GM12874 (cell line): ENCODE data around the gene LRMDA.

ENCODE experiments used
- CTCF ChIP-seq: IDR thresholded peaks from 2 replicates; pipeline ENCODE4 v1.5.1; 2011; ENCODE audit warnings: low read depth, mild to moderate bottlenecking, control low read depth, low read length, moderate library complexity; ENCODE audit not compliant: insufficient read depth

Gene LRMDA

DNA sequence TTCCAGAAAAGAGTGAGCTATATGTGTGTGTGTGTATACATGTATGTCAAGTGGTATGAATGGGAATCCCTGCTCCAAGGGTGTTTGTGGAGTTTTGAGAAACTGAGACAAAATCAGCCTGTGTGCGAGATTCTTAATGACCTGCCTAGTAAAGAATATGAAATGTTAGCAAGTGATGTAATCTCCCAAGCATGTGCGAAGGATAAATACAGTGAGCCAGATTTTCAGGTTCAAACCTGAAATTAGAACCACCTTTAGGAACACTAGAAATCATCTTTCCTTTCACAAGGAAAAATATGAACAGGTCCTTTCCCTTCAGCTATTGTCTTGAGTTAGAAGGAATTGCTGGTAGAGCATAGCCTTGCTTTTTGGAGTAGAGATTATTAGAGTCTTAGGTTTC, 457.6 kb downstream of the LRMDA start:
- no peak for TF ChIP-seq CTCF

- no peak for TF ChIP-seq CTCF
Observed at GRCh38 chr10:75894761-75895160, 463.3 kb downstream of the LRMDA start.

- TF ChIP-seq CTCF: no peak
Observed at GRCh38 chr10:75895259-75895658, 463.8 kb downstream of the LRMDA start.

DNA sequence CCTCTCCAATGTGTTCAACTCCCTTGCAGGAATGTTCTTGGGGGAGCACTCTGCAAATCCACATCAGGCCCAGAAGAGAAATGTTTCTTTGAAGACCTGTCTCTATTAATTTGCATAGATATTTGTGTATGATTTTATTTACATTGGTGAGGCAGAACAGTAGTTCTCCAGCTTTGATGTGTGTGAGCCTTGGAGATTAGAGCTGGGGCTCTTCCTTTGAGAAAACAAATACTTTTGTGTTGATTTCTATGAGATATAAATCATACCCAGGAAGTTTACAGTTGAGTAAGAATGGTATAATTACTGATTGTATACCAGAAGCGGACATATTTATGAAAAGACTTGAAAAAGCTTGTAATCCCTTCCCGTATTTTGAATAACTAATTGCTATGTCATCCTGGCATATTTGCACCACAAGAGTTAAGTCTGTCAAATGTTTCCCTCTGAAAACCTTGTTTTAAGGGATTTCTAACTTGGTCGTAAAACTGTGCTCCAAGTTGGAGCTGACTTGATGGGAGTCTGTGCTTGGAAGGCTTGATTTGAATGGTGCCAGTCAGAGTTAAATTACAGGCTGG, 468.5 kb downstream of the LRMDA start:
- no peak for TF ChIP-seq CTCF

DNA sequence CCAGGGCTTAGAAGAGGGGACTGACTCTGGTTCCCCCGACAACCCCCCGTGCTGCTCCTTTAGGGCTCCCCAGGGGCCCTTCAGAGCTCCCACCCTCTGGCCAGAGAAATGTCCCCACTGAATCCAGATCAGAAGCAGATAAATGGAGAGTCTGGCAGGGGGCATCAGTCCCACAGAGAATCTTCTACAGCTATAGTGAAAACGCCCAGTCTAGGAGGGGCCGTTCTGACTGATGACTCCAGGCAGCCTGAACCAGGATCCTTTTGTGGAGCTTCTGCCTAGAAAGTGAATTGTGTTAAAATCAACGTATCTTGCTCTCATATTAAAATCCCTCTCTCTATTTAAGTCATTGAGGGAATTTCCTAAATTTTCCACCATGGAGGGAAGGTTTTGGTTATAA, 471.4 kb downstream of the LRMDA start:
- TF ChIP-seq CTCF: no peak

- no peak for TF ChIP-seq CTCF
Observed at GRCh38 chr10:75904499-75905283, 473.3 kb downstream of the LRMDA start.

- TF ChIP-seq CTCF: no peak
Observed at GRCh38 chr10:75905490-75905889, 474.1 kb downstream of the LRMDA start.
